Epithelial cell of esophagus (primary cell): ENCODE results near the gene ACKR1.

Source experiments
- DNase-seq: peaks from one replicate; pipeline ENCODE4 v3.0.0; 2010; ENCODE audit warnings: low read depth
- H3K4me3 ChIP-seq: 2 replicates; pipeline ENCODE4 v1.5.1; 2011; ENCODE audit warnings: mild to moderate bottlenecking, low read length, control low read depth
- CTCF ChIP-seq: IDR thresholded peaks from 2 replicates; pipeline ENCODE4 v1.5.1; 2011; ENCODE audit warnings: low read depth, mild to moderate bottlenecking, low read length, control low read depth, inconsistent platforms; ENCODE audit not compliant: insufficient read depth; ENCODE audit errors: missing control alignments

ACKR1 gene

GRCh38 chr1:159177272-159177907, 27.3 kb upstream of the ACKR1 start:
- peak; percentile 89 for DNase-seq
- TF ChIP-seq CTCF = no peak
- no peak overlapping the region for H3K4me3 ChIP-seq

DNA sequence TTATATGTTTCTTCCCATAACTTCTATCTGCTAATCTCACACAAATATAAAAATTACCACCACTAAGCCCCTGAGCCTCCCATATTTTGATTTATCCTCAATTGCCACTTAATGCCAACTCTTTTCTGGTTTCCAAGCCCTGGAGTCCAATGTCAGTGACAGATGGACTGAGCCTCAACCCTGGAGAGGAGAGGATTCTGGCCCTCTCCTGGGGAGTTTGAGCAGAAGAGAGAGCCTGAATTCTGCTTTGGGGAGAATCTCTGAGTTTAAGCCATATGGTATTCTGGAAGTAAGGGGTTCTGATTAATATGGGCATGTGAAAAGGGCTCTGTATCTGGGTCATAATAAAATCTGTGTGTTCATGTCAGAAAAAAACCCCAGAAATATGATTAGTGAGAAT, 24.8 kb upstream of the ACKR1 start:
- TF ChIP-seq CTCF = no peak
- no peak overlapping the region for H3K4me3 ChIP-seq
- no peak for DNase-seq

DNA sequence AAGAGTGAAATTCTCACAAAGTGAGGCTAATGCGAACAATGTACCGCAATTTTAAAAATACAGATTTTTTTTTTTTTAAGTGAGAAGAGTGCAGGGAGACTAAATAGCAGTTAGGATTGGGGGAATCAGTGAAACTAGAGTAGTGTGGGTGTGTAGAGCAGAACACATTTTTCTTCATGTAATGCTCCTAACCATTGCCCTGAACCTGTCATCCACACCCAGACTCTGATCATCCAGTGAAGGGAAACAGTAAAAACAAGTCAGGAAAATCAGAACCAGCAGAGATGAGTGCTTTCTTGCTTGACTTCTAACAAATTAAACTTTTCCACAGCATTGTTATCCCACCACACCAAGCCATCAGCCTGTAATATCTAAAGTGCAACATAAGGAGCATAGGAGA, 24.2 kb upstream of the ACKR1 start:
- H3K4me3 ChIP-seq = no peak overlapping the region
- TF ChIP-seq CTCF = no peak
- DNase-seq = no peak

- no peak for DNase-seq
- no peak overlapping the region for H3K4me3 ChIP-seq
- no peak for TF ChIP-seq CTCF
Measured at GRCh38 chr1:159181328-159182024, 23.2 kb upstream of the ACKR1 start.

- no peak for DNase-seq
- TF ChIP-seq CTCF = no peak
- H3K4me3 ChIP-seq = no peak overlapping the region
Measured at GRCh38 chr1:159184201-159184600, 20.5 kb upstream of the ACKR1 start.

DNA sequence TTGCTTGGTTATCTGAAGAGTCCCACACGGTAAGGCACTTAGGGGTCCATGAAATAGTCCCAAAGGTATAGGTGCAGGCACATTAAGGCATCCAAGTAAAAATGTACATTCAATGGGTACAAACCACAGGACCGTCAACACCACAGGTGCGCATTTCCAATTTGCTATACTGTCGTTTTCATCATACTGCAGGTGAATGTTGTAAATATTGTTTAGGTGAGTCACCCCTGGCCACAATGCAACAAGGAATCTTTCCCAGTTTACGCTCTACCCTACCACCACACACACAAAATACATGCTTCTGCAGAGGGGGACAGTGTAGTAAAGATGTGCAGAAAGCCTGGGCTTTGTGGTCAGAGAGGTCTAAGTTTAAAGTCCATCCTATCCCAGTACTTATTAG, 19.6 kb upstream of the ACKR1 start:
- peak; percentile 33 for DNase-seq
- H3K4me3 ChIP-seq = no peak overlapping the region
- no peak for TF ChIP-seq CTCF

DNA sequence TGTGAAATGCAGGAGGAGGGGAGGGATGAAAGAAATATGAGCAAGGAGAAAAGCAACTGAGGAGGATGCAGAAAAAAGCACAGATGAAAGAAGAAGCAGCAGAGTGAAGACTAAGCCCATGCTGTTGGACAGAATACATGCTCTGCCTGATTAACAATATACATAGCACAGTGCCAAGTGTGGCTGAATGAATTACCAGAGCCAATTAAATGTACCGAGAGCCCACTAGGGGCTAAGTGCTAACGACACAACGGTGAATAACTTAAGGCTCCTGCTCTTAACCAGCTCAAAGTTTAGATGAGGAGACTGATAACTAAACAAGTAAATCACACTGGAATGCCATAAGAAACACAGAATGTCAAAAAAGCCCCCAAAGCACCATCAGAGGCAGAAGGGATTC, 17.6 kb upstream of the ACKR1 start:
- no peak for TF ChIP-seq CTCF
- no peak for DNase-seq
- no peak overlapping the region for H3K4me3 ChIP-seq
